Measurements from ENCODE around the gene HAPSTR1. TPM values are rescaled to one million over a fixed set of nuclear protein-coding genes. Genes with fewer than 3 reads are reported as not detected.

HAPSTR1 gene
- total and polyA plus RNA-seq, 2 of the 13 experiments (the other 11 are each of a cell fraction or from before 2014, with no cell fraction given) = 25.2 to 83.2 TPM

GRCh38 chr16:9097266-9098219, 6.1 kb downstream of the HAPSTR1 start (continued):
- TF ChIP-seq PAX8 (CRISPR knock-in tag; IDR thresholded peaks at IDR 0.05; ENCODE audit: borderline replicate concordance) = no peak
- TF ChIP-seq BRD4 (CRISPR knock-in tag; IDR thresholded peaks at IDR 0.05) = no peak
- no peak for TF ChIP-seq MED13 (CRISPR knock-in tag; IDR thresholded peaks at IDR 0.05)
- peak; percentile 89 for TF ChIP-seq RBM22 (optimal IDR thresholded peaks at IDR 0.05; ENCODE audit: low read length)
- TF ChIP-seq ZNF235 (CRISPR knock-in tag; IDR thresholded peaks at IDR 0.05; ENCODE audit: borderline replicate concordance) = 0 out of 2 replicates have a peak, but pooled peaks have one; percentile 17
- no peak for TF ChIP-seq ZNF230 (CRISPR knock-in tag; IDR thresholded peaks at IDR 0.05)
- TF ChIP-seq ZNF333 (CRISPR knock-in tag; IDR thresholded peaks at IDR 0.05; ENCODE audit: borderline replicate concordance) = no peak
- TF ChIP-seq, protein P1, sequence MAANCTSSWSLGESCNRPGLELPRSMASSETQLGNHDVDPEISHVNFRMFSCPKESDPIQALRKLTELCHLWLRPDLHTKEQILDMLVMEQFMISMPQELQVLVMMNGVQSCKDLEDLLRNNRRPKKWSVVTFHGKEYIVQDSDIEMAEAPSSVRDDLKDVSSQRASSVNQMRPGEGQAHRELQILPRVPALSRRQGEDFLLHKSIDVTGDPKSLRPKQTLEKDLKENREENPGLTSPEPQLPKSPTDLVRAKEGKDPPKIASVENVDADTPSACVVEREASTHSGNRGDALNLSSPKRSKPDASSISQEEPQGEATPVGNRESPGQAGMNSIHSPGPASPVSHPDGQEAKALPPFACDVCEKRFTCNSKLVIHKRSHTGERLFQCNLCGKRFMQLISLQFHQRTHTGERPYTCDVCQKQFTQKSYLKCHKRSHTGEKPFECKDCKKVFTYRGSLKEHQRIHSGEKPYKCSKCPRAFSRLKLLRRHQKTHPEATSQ (CRISPR knock-in tag; IDR thresholded peaks at IDR 0.05; ENCODE audit: borderline replicate concordance) = no peak
- TF ChIP-seq FOXA3 (CRISPR knock-in tag; IDR thresholded peaks at IDR 0.05) = no peak
- TF ChIP-seq TP53 (CRISPR knock-in tag; conservative IDR thresholded peaks at IDR 0.05) = no peak
- TF ChIP-seq, protein P2, sequence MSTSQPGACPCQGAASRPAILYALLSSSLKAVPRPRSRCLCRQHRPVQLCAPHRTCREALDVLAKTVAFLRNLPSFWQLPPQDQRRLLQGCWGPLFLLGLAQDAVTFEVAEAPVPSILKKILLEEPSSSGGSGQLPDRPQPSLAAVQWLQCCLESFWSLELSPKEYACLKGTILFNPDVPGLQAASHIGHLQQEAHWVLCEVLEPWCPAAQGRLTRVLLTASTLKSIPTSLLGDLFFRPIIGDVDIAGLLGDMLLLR (CRISPR knock-in tag; IDR thresholded peaks at IDR 0.05) = peak; percentile 22; the same call in 1 of the 2 replicates
- TF ChIP-seq, protein P3, sequence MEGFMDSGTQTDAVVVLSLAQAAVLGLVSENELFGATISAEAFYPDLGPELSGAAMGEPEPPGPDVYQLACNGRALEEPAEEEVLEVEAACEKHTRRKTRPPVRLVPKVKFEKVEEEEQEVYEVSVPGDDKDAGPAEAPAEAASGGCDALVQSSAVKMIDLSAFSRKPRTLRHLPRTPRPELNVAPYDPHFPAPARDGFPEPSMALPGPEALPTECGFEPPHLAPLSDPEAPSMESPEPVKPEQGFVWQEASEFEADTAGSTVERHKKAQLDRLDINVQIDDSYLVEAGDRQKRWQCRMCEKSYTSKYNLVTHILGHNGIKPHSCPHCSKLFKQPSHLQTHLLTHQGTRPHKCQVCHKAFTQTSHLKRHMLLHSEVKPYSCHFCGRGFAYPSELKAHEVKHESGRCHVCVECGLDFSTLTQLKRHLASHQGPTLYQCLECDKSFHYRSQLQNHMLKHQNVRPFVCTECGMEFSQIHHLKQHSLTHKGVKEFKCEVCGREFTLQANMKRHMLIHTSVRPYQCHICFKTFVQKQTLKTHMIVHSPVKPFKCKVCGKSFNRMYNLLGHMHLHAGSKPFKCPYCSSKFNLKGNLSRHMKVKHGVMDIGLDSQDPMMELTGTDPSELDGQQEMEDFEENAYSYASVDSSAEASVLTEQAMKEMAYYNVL (CRISPR knock-in tag; IDR thresholded peaks at IDR 0.05; ENCODE audit: borderline replicate concordance) = peak; percentile 16; the same call in 1 of the 2 replicates
- TF ChIP-seq, protein P4, sequence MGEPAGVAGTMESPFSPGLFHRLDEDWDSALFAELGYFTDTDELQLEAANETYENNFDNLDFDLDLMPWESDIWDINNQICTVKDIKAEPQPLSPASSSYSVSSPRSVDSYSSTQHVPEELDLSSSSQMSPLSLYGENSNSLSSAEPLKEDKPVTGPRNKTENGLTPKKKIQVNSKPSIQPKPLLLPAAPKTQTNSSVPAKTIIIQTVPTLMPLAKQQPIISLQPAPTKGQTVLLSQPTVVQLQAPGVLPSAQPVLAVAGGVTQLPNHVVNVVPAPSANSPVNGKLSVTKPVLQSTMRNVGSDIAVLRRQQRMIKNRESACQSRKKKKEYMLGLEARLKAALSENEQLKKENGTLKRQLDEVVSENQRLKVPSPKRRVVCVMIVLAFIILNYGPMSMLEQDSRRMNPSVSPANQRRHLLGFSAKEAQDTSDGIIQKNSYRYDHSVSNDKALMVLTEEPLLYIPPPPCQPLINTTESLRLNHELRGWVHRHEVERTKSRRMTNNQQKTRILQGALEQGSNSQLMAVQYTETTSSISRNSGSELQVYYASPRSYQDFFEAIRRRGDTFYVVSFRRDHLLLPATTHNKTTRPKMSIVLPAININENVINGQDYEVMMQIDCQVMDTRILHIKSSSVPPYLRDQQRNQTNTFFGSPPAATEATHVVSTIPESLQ (CRISPR knock-in tag; conservative IDR thresholded peaks at IDR 0.05) = no peak
- TF ChIP-seq ZNF367 (CRISPR knock-in tag; IDR thresholded peaks at IDR 0.05; ENCODE audit: borderline replicate concordance) = no peak
